GM23248 (cell line): ENCODE data around the gene ZNRF1. TPM values are rescaled to one million over a fixed set of nuclear protein-coding genes. Genes with fewer than 3 reads are reported as not detected.

Experiments used
- DNase-seq: peaks from one replicate; pipeline ENCODE4 v3.0.0-alpha.2; 2015
- H2AFZ ChIP-seq: fragments of 200-600 bp; sonication (generic); 2 replicates; pipeline ENCODE4 v1.6.1; 2016; ENCODE audit warnings: antibody characterized with exemption
- H3F3A ChIP-seq: fragments of 200-600 bp; sonication (generic); 2 replicates; pipeline ENCODE4 v1.6.1; 2016; ENCODE audit warnings: mild to moderate bottlenecking, antibody characterized with exemption, mixed run types; ENCODE audit not compliant: insufficient read depth
- H3K27ac ChIP-seq: fragments of 200-600 bp; sonication (generic); 2 replicates; pipeline ENCODE4 v1.5.1; 2016; ENCODE audit warnings: mild to moderate bottlenecking
- H3K27me3 ChIP-seq: fragments of 200-600 bp; sonication (generic); replicated peaks from 2 replicates; pipeline ENCODE4 v1.6.1; 2016; ENCODE audit warnings: mild to moderate bottlenecking; ENCODE audit not compliant: insufficient read depth
- H3K36me3 ChIP-seq: fragments of 200-600 bp; sonication (generic); 2 replicates; pipeline ENCODE4 v1.6.1; 2016; ENCODE audit warnings: low read depth, mild to moderate bottlenecking
- H3K4me1 ChIP-seq: fragments of 200-600 bp; sonication (generic); 2 replicates; pipeline ENCODE4 v1.6.1; 2016; ENCODE audit warnings: mild to moderate bottlenecking; ENCODE audit not compliant: insufficient read depth
- H3K4me2 ChIP-seq: fragments of 200-600 bp; sonication (generic); one replicate; pipeline ENCODE4 v1.6.1; 2016; ENCODE audit warnings: mild to moderate bottlenecking; ENCODE audit not compliant: unreplicated experiment
- H3K4me3 ChIP-seq: fragments of 200-600 bp; sonication (generic); 2 replicates; pipeline ENCODE4 v1.5.1; 2016; ENCODE audit warnings: mild to moderate bottlenecking
- H3K79me2 ChIP-seq: fragments of 200-600 bp; sonication (generic); 2 replicates; pipeline ENCODE4 v1.6.1; 2016; ENCODE audit warnings: mild to moderate bottlenecking; ENCODE audit not compliant: insufficient read depth
- H3K9ac ChIP-seq: fragments of 200-600 bp; sonication (generic); 2 replicates; pipeline ENCODE4 v1.6.1; 2016; ENCODE audit warnings: mild to moderate bottlenecking
- H3K9me2 ChIP-seq: fragments of 200-600 bp; sonication (generic); 2 replicates; pipeline ENCODE4 v1.6.1; 2016; ENCODE audit warnings: mixed run types, mild to moderate bottlenecking, moderate library complexity; ENCODE audit not compliant: insufficient read depth
- H3K9me3 ChIP-seq: fragments of 200-600 bp; sonication (generic); one replicate; pipeline ENCODE4 v1.6.1; 2017; ENCODE audit warnings: low read depth
- H4K20me1 ChIP-seq: fragments of 200-600 bp; sonication (generic); 2 replicates; pipeline ENCODE4 v1.6.0; 2016; ENCODE audit not compliant: insufficient read depth
- EZH2 ChIP-seq: fragments of 200-600 bp; sonication (generic); IDR thresholded peaks from 2 replicates; pipeline ENCODE4 v1.6.1; 2018; ENCODE audit warnings: antibody characterized with exemption, mild to moderate bottlenecking; ENCODE audit not compliant: insufficient read depth, poor library complexity, severe bottlenecking
- EZH2phosphoT487 ChIP-seq: fragments of 200-600 bp; sonication (generic); IDR thresholded peaks from 2 replicates; pipeline ENCODE4 v1.6.1; 2018; ENCODE audit warnings: antibody characterized with exemption, moderate library complexity, mild to moderate bottlenecking, low read depth; ENCODE audit not compliant: insufficient read depth
- WGBS, 2 experiments: methylation state at CpG; one replicate each; pipeline ENCODE4 v1.1.6; 2015 to 2017; ENCODE audit warnings: low lambda C conversion rate in 2 of 2, low coverage in 1 of 2; ENCODE audit errors: missing lambda C conversion rate in 2 of 2; 5-methylcytosine and 5-hydroxymethylcytosine counted together
- in situ Hi-C: fragments of 300-500 bp; cut with MboI; formaldehyde crosslinking; loops from 2 replicates; pipeline ENCODE4 v1.15.0; 2020
- polyA plus RNA-seq: library from polyadenylated mRNA; unstranded; fragments of >200 nt; fragmentation: Nextera tagmentation; extraction: Ambion mirVana; gene quantifications from 2 replicates; pipeline ENCODE4 v1.2.1, GENCODE V29; 2016
- total RNA-seq: library from RNA; depleted of rRNA; stranded (reverse); fragments of >200 nt; shearing (Covaris generic); gene quantifications from 2 replicates; pipeline ENCODE4 v1.2.3, GENCODE V29; 2014

The ZNRF1 gene
- total and polyA plus RNA-seq, 2 experiments from 2014 or later, result 7.1 to 17.2 TPM

GRCh38 chr16:75035410-75035968 is 36.7 kb downstream of the ZNRF1 start:
- WGBS, 2 experiments, result 91 to 95% methylated on average over 9 of the region's 9 CpGs
- H3K79me2 ChIP-seq, result peaks cover 93% of the 10 kb centered on the region
- H2AFZ ChIP-seq, result no peak overlapping the region
- no peak overlapping the region for H3K4me3 ChIP-seq
- in situ Hi-C loops, result no loop called here
- H3F3A ChIP-seq, result peaks cover 2% of the 10 kb centered on the region; the same call in 1 of the 2 replicates
- H3K9me3 ChIP-seq, result no peaks in the 10 kb centered on the region
- H3K9me2 ChIP-seq, result no peaks in the 10 kb centered on the region
- H3K27me3 ChIP-seq, result no peaks in the 10 kb centered on the region
- H3K4me1 ChIP-seq, result peaks cover 2% of the 10 kb centered on the region
- H3K27ac ChIP-seq, result no peak overlapping the region
- H3K4me2 ChIP-seq, result no peak overlapping the region
- no peaks in the 10 kb centered on the region for H3K36me3 ChIP-seq
- no peak for TF ChIP-seq EZH2
- TF ChIP-seq EZH2phosphoT487, result no peak
- H4K20me1 ChIP-seq, result 0 out of 2 replicates have a peak, but pooled peaks cover 3% of the 10 kb centered on the region
- no peak overlapping the region for H3K9ac ChIP-seq
- DNase-seq, result no peak

- Histone ChIP-seq H3K27me3 (no peaks in the 10 kb centered on the region), H3K4me1 (no peaks in the 10 kb centered on the region), H3K27ac (no peak overlapping the region), H2AFZ (no peak overlapping the region), H3K4me2 (no peak overlapping the region), H3K36me3 (no peaks in the 10 kb centered on the region), H3K9ac (no peak overlapping the region), H3K4me3 (no peak overlapping the region), H3F3A (no peaks in the 10 kb centered on the region), H3K9me3 (no peaks in the 10 kb centered on the region), H3K79me2 (peaks cover 93% of the 10 kb centered on the region), H3K9me2 (no peaks in the 10 kb centered on the region), H4K20me1 (0 out of 2 replicates have a peak, but pooled peaks cover 3% of the 10 kb centered on the region)
- in situ Hi-C loops, result no loop called here
- no peak for TF ChIP-seq EZH2phosphoT487
- TF ChIP-seq EZH2, result no peak
- DNase-seq, result no peak
- WGBS, 2 experiments, result 85 to 88% methylated on average over 3 of the region's 3 CpGs
Observed at GRCh38 chr16:75038036-75038858, 39.4 kb downstream of the ZNRF1 start.

- Histone ChIP-seq H3K27ac (no peak overlapping the region), H3K4me2 (no peak overlapping the region), H3K9ac (no peak overlapping the region), H3F3A (peaks cover under 1% of the 10 kb centered on the region; the same call in 1 of the 2 replicates), H2AFZ (no peak overlapping the region), H3K4me3 (no peak overlapping the region), H3K36me3 (no peaks in the 10 kb centered on the region), H3K9me2 (no peaks in the 10 kb centered on the region), H3K4me1 (peaks cover 6% of the 10 kb centered on the region), H3K27me3 (no peaks in the 10 kb centered on the region), H4K20me1 (0 out of 2 replicates have a peak, but pooled peaks cover 3% of the 10 kb centered on the region), H3K9me3 (no peaks in the 10 kb centered on the region), H3K79me2 (peaks cover 89% of the 10 kb centered on the region)
- 65% methylated on average over 6 of the region's 6 CpGs for WGBS, 2 experiments
- no peak for DNase-seq
- TF ChIP-seq EZH2phosphoT487 (no peak), EZH2 (no peak)
- in situ Hi-C loops, result no loop called here
Observed at GRCh38 chr16:75039941-75040340, 41.1 kb downstream of the ZNRF1 start.

GRCh38 chr16:75042426-75043174 is 43.8 kb downstream of the ZNRF1 start:
- in situ Hi-C loops, result no loop called here
- peaks cover 14% of the 10 kb centered on the region for H3K4me1 ChIP-seq
- TF ChIP-seq EZH2phosphoT487 (no peak), EZH2 (no peak)
- peaks cover 78% of the 10 kb centered on the region for H3K79me2 ChIP-seq
- H3K27me3 ChIP-seq, result no peaks in the 10 kb centered on the region
- H4K20me1 ChIP-seq, result no peaks in the 10 kb centered on the region
- H3K27ac ChIP-seq, result no peak overlapping the region
- DNase-seq, result no peak
- 81 to 82% methylated on average over 8 of the region's 8 CpGs for WGBS, 2 experiments
- no peaks in the 10 kb centered on the region for H3K9me2 ChIP-seq
- H3K9me3 ChIP-seq, result no peaks in the 10 kb centered on the region
- no peaks in the 10 kb centered on the region for H3K36me3 ChIP-seq
- peaks cover 6% of the 10 kb centered on the region; the same call in 1 of the 2 replicates for H3F3A ChIP-seq
- H2AFZ ChIP-seq, result no peak overlapping the region
- H3K4me3 ChIP-seq, result no peak overlapping the region
- H3K9ac ChIP-seq, result no peak overlapping the region
- H3K4me2 ChIP-seq, result no peak overlapping the region
